H1 (cell line): ENCODE data around the gene PTPRG. TPM values are rescaled to one million over a fixed set of nuclear protein-coding genes. Genes with fewer than 3 reads are reported as not detected.

Source experiments
- CTCF ChIA-PET: fragments of 300-600 bp; sonication (Branson Sonifier 250); formaldehyde crosslinking; loops from one replicate; lab custom pipeline; 2021; ENCODE audit not compliant: partially characterized antibody; lab: Charles Lee
- POLR2A ChIA-PET: fragments of 300-600 bp; sonication (Branson Sonifier 250); formaldehyde crosslinking; loops from one replicate; lab custom pipeline; 2021; ENCODE audit warnings: inconsistent platforms; ENCODE audit not compliant: partially characterized antibody; lab: Charles Lee
- DNase-seq, 2 experiments: peaks; one replicate each; pipeline versions ENCODE4 v3.0.0 to v3.0.0-alpha.2; 2010 to 2022; ENCODE audit warnings: low spot score in 2 of 2, low read depth in 1 of 2, mixed read lengths in 1 of 2
- FAIRE-seq: peaks from 2 replicates; lab custom pipeline; 2011; peaks lifted over from hg19 to GRCh38; lab: Jason Lieb, UNC
- H2AFZ ChIP-seq: 2 replicates; pipeline ENCODE4 v1.8.1; 2012; ENCODE audit warnings: low read length, inconsistent platforms
- H2AK5ac ChIP-seq: 2 replicates; pipeline ENCODE4 v1.6.1; 2013; ENCODE audit warnings: low read depth, low read length
- H2BK120ac ChIP-seq: replicated peaks from 2 replicates; pipeline ENCODE3; 2013; ENCODE audit warnings: low read depth, low read length, inconsistent platforms
- H2BK12ac ChIP-seq: 2 replicates; pipeline ENCODE4 v1.6.1; 2013; ENCODE audit warnings: low read depth, low read length
- H2BK15ac ChIP-seq: 2 replicates; pipeline ENCODE4 v1.6.1; 2013; ENCODE audit warnings: low read length
- H2BK20ac ChIP-seq: 2 replicates; pipeline ENCODE4 v1.6.1; 2013; ENCODE audit warnings: low read length
- H2BK5ac ChIP-seq: 2 replicates; pipeline ENCODE4 v1.6.1; 2013; ENCODE audit warnings: low read depth, low read length
- H3K14ac ChIP-seq: 2 replicates; pipeline ENCODE4 v1.6.1; 2013; ENCODE audit warnings: inconsistent platforms; ENCODE audit not compliant: insufficient read length
- H3K18ac ChIP-seq: 2 replicates; pipeline ENCODE4 v1.6.1; 2013; ENCODE audit warnings: low read length; ENCODE audit errors: extremely low read depth
- H3K23ac ChIP-seq: 2 replicates; pipeline ENCODE4 v1.6.1; 2013; ENCODE audit warnings: inconsistent platforms; ENCODE audit not compliant: insufficient read length
- H3K23me2 ChIP-seq: 2 replicates; pipeline ENCODE4 v1.6.1; 2013; ENCODE audit warnings: low read depth, low read length
- H3K27ac ChIP-seq: 2 replicates; pipeline ENCODE4 v1.6.1; 2011; ENCODE audit warnings: low read depth, low read length, inconsistent platforms
- H3K27me3 ChIP-seq, 4 experiments: replicated peaks in 1 of 4; 1 replicate in 1 of 4; 2 replicates in 3 of 4; pipeline versions ENCODE4 v1.6.1 to v1.8.1; 2011 to 2013; ENCODE audit warnings: low read length in 3 of 4, mild to moderate bottlenecking in 3 of 4, inconsistent platforms in 2 of 4, mixed read lengths in 2 of 4, moderate library complexity in 1 of 4; ENCODE audit not compliant: control insufficient read depth in 3 of 4, insufficient read depth in 3 of 4; ENCODE audit errors: extremely low read depth in 1 of 4
- H3K36me3 ChIP-seq, 4 experiments: 2 replicates each; pipeline versions ENCODE4 v1.6.1 to v1.8.1; 2011 to 2013; ENCODE audit warnings: mild to moderate bottlenecking in 4 of 4, low read length in 3 of 4, moderate library complexity in 2 of 4, control low read depth in 1 of 4, inconsistent platforms in 1 of 4; ENCODE audit not compliant: insufficient read depth in 4 of 4, control insufficient read depth in 2 of 4
- H3K4ac ChIP-seq: replicated peaks from 2 replicates; pipeline ENCODE3; 2013; ENCODE audit warnings: low read length, low read depth, mixed read lengths, inconsistent platforms; ENCODE audit not compliant: insufficient read length
- H3K4me1 ChIP-seq, 4 experiments: replicated peaks in 1 of 4; 1 replicate in 1 of 4; 2 replicates in 3 of 4; pipeline versions ENCODE4 v1.6.1 to v1.8.1; 2011 to 2013; ENCODE audit warnings: low read length in 3 of 4, inconsistent platforms in 2 of 4, mixed read lengths in 1 of 4; ENCODE audit not compliant: insufficient read depth in 4 of 4, control insufficient read depth in 3 of 4
- H3K4me2 ChIP-seq, 2 experiments: 2 replicates each; pipeline versions ENCODE4 v1.6.1 to v1.8.1; 2011 to 2013; ENCODE audit warnings: low read depth in 2 of 2, low read length in 2 of 2, control low read depth in 1 of 2, inconsistent platforms in 1 of 2, mild to moderate bottlenecking in 1 of 2; ENCODE audit not compliant: insufficient read depth in 1 of 2
- H3K4me3 ChIP-seq, 4 experiments: fragments of 200-600, 300-600 bp in 1 of 4; sonication (generic), shearing (Covaris generic), sonication (Bioruptor Twin) in 1 of 4; 2 replicates each; pipeline versions ENCODE4 v1.5.1 to v1.8.1; 2011 to 2016; ENCODE audit warnings: low read length in 4 of 4, low read depth in 3 of 4, control low read depth in 2 of 4, inconsistent platforms in 2 of 4, mild to moderate bottlenecking in 2 of 4, mixed read lengths in 1 of 4, moderate library complexity in 1 of 4; ENCODE audit not compliant: insufficient read depth in 2 of 4; ENCODE audit errors: extremely low read depth in 1 of 4
- H3K56ac ChIP-seq: replicated peaks from 2 replicates; pipeline ENCODE3; 2013; ENCODE audit warnings: low read depth, mild to moderate bottlenecking, mixed read lengths, low read length, inconsistent platforms; ENCODE audit not compliant: insufficient read length
- H3K79me1 ChIP-seq: 2 replicates; pipeline ENCODE4 v1.6.1; 2013; ENCODE audit warnings: low read depth, low read length, control low read depth
- H3K79me2 ChIP-seq, 2 experiments: 2 replicates each; pipeline versions ENCODE4 v1.6.1 to v1.8.1; 2012 to 2013; ENCODE audit warnings: low read length in 2 of 2, mild to moderate bottlenecking in 2 of 2, inconsistent platforms in 1 of 2; ENCODE audit not compliant: insufficient read depth in 2 of 2, control insufficient read depth in 1 of 2
- H3K9ac ChIP-seq, 4 experiments: replicated peaks in 1 of 4; 1 replicate in 1 of 4; 2 replicates in 3 of 4; pipeline versions ENCODE4 v1.6.1 to v1.8.1; 2011 to 2013; ENCODE audit warnings: low read depth in 3 of 4, low read length in 3 of 4, control low read depth in 2 of 4, mild to moderate bottlenecking in 2 of 4, moderate library complexity in 2 of 4, inconsistent platforms in 1 of 4; ENCODE audit errors: extremely low read depth in 1 of 4
- H3K9me3 ChIP-seq, 2 experiments: 2 replicates each; pipeline versions ENCODE4 v1.6.1 to v1.8.1; 2012 to 2013; ENCODE audit warnings: mild to moderate bottlenecking in 2 of 2, moderate library complexity in 2 of 2, control low read depth in 1 of 2, inconsistent platforms in 1 of 2, low read depth in 1 of 2, low read length in 1 of 2, mixed read lengths in 1 of 2; ENCODE audit not compliant: insufficient read depth in 2 of 2
- H4K20me1 ChIP-seq, 2 experiments: replicated peaks in 1 of 2; 2 replicates each; pipeline versions ENCODE3 to v1.8.1; 2011 to 2013; ENCODE audit warnings: inconsistent platforms in 2 of 2, low read length in 2 of 2, mild to moderate bottlenecking in 1 of 2; ENCODE audit not compliant: insufficient read depth in 2 of 2, control insufficient read depth in 1 of 2
- H4K5ac ChIP-seq: 2 replicates; pipeline ENCODE4 v1.6.1; 2013; ENCODE audit warnings: low read length, low read depth, mixed read lengths, inconsistent platforms; ENCODE audit not compliant: insufficient read length
- H4K8ac ChIP-seq: 2 replicates; pipeline ENCODE4 v1.8.0; 2013; ENCODE audit warnings: mild to moderate bottlenecking, moderate library complexity, low read length, inconsistent platforms; ENCODE audit not compliant: insufficient read depth; ENCODE audit errors: extremely low read depth
- H4K91ac ChIP-seq: replicated peaks from 2 replicates; pipeline ENCODE3; 2013; ENCODE audit warnings: low read length, mixed read lengths, inconsistent platforms; ENCODE audit not compliant: insufficient read length
- GTF2F1 ChIP-seq: IDR thresholded peaks from 2 replicates; pipeline ENCODE4 v1.6.1; 2012; ENCODE audit warnings: low read depth, low read length, improper control_type of control experiment, borderline replicate concordance
- POLR2AphosphoS5 ChIP-seq: IDR thresholded peaks from 2 replicates; pipeline ENCODE4 v1.6.1; 2011; ENCODE audit warnings: low read depth, low read length
- RAD21 ChIP-seq, 2 experiments: IDR thresholded peaks in 1 of 2; conservative IDR thresholded peaks in 1 of 2; 2 replicates each; pipeline ENCODE4 v1.6.1; 2011; ENCODE audit warnings: low read depth in 2 of 2, low read length in 2 of 2, improper control_type of control experiment in 1 of 2, inconsistent platforms in 1 of 2, mild to moderate bottlenecking in 1 of 2, moderate library complexity in 1 of 2
- WGBS, 2 experiments: shearing (Covaris generic) in 1 of 2; methylation state at CpG; one replicate each; pipeline versions ENCODE4 v1.1.6 to v1.1.7; 2013 to 2015; ENCODE audit warnings: low lambda C conversion rate in 2 of 2, mixed read lengths in 2 of 2, inconsistent platforms in 1 of 2, low coverage in 1 of 2, missing lambda C conversion rate in 1 of 2; ENCODE audit not compliant: insufficient replicate concordance in 2 of 2, insufficient coverage in 1 of 2, insufficient read length in 1 of 2; ENCODE audit errors: extremely low coverage in 1 of 2, missing lambda C conversion rate in 1 of 2; 5-methylcytosine and 5-hydroxymethylcytosine counted together
- polyA plus RNA-seq, 7 experiments: library from polyadenylated mRNA; depleted of rRNA in 3 of 7; stranded (reverse) in 5 of 7; unstranded in 2 of 7; fragments of >200 nt in 5 of 7; fragments of 200-250 nt in 2 of 7; gene quantifications; 1 replicate in 5 of 7; 2 replicates in 1 of 7; 4 replicates in 1 of 7; pipeline versions ENCODE4 v1.2.1 to v1.2.3, GENCODE V29; 2011 to 2013; ENCODE audit warnings: missing spikeins in 2 of 7, mixed read lengths in 2 of 7
- total RNA-seq: library from RNA; stranded (reverse); fragmentation: NEBNext Ultra II Directional; extraction: Animal tissue kit (Norgen Biotek cat#: 25700); gene quantifications from 2 replicates; pipeline ENCODE4 v1.2.1, GENCODE V29; 2021
- TF ChIP-seq, protein P1 (sequence below), 3 experiments: IDR thresholded peaks; 1 replicate in 2 of 3; 2 replicates in 1 of 3; pipeline versions ENCODE4 v1.5.1 to v1.6.1; 2011; ENCODE audit warnings: low read length in 3 of 3, mild to moderate bottlenecking in 3 of 3, inconsistent platforms in 2 of 3, low read depth in 1 of 3, moderate library complexity in 1 of 3; ENCODE audit not compliant: insufficient read depth in 1 of 3; ENCODE audit errors: control extremely low read depth in 1 of 3

The PTPRG gene
- total and polyA plus RNA-seq, 2 of the 8 experiments (the other 6 are each of a cell fraction or from before 2014, with no cell fraction given), result 23.3 to 96.2 TPM

DNA sequence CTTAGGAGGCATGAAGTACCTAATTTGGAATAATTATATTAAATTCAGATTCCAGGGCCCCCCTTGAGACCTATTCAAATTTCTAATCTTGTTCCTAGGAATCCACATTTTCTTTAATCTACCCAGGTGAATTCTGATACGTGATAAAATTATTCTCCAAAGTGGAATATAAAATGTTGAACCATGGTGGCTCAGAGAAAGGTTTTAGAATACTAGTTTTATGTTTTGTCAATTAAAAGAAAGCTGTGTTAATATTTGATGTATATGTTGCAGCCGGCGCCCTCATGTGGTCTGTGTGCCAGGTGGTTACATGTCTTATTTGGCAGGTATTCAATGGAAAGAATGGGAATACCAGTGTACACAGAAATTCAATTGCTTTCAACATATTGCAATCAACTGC lies 490.1 kb downstream of the PTPRG start:
- H4K8ac ChIP-seq, result no peak overlapping the region
- H2BK120ac ChIP-seq, result no peak overlapping the region
- no peak overlapping the region for H2BK5ac ChIP-seq
- H4K20me1 ChIP-seq, result peaks cover 0 to 3% of the 10 kb centered on the region in 2 experiments
- no peaks in the 10 kb centered on the region for H3K23me2 ChIP-seq
- FAIRE-seq (no peak), DNase-seq (no peak)
- H3K27me3 ChIP-seq, result no peaks in the 10 kb centered on the region
- no peak overlapping the region for H3K4me3 ChIP-seq
- no peak overlapping the region for H3K9ac ChIP-seq
- no peak overlapping the region for H4K5ac ChIP-seq
- CTCF ChIA-PET, result interaction anchor here (0.7 to 4.5 kb wide), 18 partner anchors 8 to 197 kb away, joined by 3 to 24 read pairs (median 4); no protein-coding TSS in a partner anchor
- H4K91ac ChIP-seq, result no peak overlapping the region
- no peak overlapping the region for H2AK5ac ChIP-seq
- peaks cover 0 to 6% (median 3%) of the 10 kb centered on the region in 4 experiments; a peak in 2 of 7 replicates for H3K4me1 ChIP-seq
- H3K4ac ChIP-seq, result no peak overlapping the region
- no peak overlapping the region for H3K23ac ChIP-seq
- TF ChIP-seq POLR2AphosphoS5 (no peak), RAD21 (IDR thresholded peaks at IDR 0.05 in 1 of 2, conservative IDR thresholded peaks at IDR 0.05 in 1 of 2; ENCODE audit: low read depth in 2 of 2, low read length in 2 of 2) (peak; percentile 45 to 50), GTF2F1 (no peak)
- TF ChIP-seq, protein P1, sequence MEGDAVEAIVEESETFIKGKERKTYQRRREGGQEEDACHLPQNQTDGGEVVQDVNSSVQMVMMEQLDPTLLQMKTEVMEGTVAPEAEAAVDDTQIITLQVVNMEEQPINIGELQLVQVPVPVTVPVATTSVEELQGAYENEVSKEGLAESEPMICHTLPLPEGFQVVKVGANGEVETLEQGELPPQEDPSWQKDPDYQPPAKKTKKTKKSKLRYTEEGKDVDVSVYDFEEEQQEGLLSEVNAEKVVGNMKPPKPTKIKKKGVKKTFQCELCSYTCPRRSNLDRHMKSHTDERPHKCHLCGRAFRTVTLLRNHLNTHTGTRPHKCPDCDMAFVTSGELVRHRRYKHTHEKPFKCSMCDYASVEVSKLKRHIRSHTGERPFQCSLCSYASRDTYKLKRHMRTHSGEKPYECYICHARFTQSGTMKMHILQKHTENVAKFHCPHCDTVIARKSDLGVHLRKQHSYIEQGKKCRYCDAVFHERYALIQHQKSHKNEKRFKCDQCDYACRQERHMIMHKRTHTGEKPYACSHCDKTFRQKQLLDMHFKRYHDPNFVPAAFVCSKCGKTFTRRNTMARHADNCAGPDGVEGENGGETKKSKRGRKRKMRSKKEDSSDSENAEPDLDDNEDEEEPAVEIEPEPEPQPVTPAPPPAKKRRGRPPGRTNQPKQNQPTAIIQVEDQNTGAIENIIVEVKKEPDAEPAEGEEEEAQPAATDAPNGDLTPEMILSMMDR (IDR thresholded peaks at IDR 0.05; ENCODE audit: control extremely low read depth in 1 of 3, insufficient read depth in 1 of 3, low read depth in 1 of 3, low read length in 3 of 3), result peak; percentile 24 to 52 (median 36); a peak in 3 of 4 replicates
- TF ChIP-seq, all 59 proteins: peak for 2
- no peak overlapping the region for H3K14ac ChIP-seq
- no peak overlapping the region for H3K4me2 ChIP-seq
- H3K27ac ChIP-seq, result no peak overlapping the region
- peaks cover 0 to 63% of the 10 kb centered on the region in 2 experiments; a peak in 2 of 4 replicates for H3K79me2 ChIP-seq
- H3K79me1 ChIP-seq, result peaks cover under 1% of the 10 kb centered on the region; the same call in 1 of the 2 replicates
- no peaks in the 10 kb centered on the region for H3K9me3 ChIP-seq
- H2BK12ac ChIP-seq, result no peak overlapping the region
- H2AFZ ChIP-seq, result no peak overlapping the region
- no peaks in the 10 kb centered on the region for H3K36me3 ChIP-seq
- no peak overlapping the region for H3K18ac ChIP-seq
- WGBS, 2 experiments, result 53% methylated on average over 3 of the region's 3 CpGs; no CpG with 5 or more reads in 1 of the 2 experiments
- POLR2A ChIA-PET, result interaction anchor here (1.3 kb wide), 1 partner anchor 477 kb away, joined by 3 read pairs; no protein-coding TSS in a partner anchor
- H3K56ac ChIP-seq, result no peak overlapping the region
- no peak overlapping the region for H2BK15ac ChIP-seq
- no peak overlapping the region for H2BK20ac ChIP-seq
